Measurements from ENCODE around the gene BLOC1S1.
A peak's percentile ranks its signal among the peaks of the same experiment; 100 is the strongest.

The BLOC1S1 gene

DNA sequence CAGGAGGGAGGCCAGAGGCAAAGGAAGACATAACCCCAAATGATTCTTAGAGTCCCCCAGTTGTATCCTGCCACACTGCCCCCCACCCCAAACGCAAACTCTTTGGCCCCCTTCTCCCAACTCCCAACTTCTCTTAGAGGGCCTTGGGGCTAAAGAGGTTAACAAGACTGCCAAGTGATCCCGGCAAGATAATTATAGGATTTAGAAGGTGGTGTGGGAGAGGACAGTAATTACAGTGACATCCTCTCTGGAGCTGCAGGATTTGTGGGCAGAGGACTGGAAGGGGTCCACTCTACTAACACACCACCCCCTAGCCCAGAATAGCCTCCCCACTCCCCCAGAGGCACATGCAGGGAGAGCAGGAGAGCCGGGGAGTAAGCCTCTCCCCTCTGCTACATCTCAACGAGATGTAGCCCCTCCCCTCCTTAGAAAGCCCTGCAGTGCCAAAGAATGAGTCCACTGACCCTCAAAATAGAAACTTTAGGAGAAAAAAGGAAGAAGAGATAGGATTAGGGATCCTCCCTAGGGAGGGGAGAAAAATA, 21.8 kb downstream of the BLOC1S1 start:
- H3K36me3 Mint-ChIP-seq (ENCODE audit: low read depth) = no peaks in the 10 kb centered on the region
- DNase-seq = no peak
- peak overlapping the region; percentile 82 for H3K4me3 Mint-ChIP-seq
- H3K9me3 Mint-ChIP-seq = no peaks in the 10 kb centered on the region
- peaks cover 58% of the 10 kb centered on the region for H3K4me1 Mint-ChIP-seq
- TF ChIP-seq, protein P1, sequence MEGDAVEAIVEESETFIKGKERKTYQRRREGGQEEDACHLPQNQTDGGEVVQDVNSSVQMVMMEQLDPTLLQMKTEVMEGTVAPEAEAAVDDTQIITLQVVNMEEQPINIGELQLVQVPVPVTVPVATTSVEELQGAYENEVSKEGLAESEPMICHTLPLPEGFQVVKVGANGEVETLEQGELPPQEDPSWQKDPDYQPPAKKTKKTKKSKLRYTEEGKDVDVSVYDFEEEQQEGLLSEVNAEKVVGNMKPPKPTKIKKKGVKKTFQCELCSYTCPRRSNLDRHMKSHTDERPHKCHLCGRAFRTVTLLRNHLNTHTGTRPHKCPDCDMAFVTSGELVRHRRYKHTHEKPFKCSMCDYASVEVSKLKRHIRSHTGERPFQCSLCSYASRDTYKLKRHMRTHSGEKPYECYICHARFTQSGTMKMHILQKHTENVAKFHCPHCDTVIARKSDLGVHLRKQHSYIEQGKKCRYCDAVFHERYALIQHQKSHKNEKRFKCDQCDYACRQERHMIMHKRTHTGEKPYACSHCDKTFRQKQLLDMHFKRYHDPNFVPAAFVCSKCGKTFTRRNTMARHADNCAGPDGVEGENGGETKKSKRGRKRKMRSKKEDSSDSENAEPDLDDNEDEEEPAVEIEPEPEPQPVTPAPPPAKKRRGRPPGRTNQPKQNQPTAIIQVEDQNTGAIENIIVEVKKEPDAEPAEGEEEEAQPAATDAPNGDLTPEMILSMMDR (IDR thresholded peaks at IDR 0.05) = no peak
- peaks cover 3% of the 10 kb centered on the region for H3K27me3 Mint-ChIP-seq (ENCODE audit: low read depth, poor library complexity)
- peak overlapping the region; percentile 92 for H3K27ac Mint-ChIP-seq

GRCh38 chr12:55738123-55739024, 22.5 kb downstream of the BLOC1S1 start:
- Mint-ChIP-seq H3K4me1 (peaks cover 61% of the 10 kb centered on the region), H3K36me3 (ENCODE audit: low read depth) (no peaks in the 10 kb centered on the region), H3K9me3 (no peaks in the 10 kb centered on the region), H3K27ac (peak overlapping the region; percentile 92), H3K4me3 (peak overlapping the region; percentile 82), H3K27me3 (ENCODE audit: low read depth, poor library complexity) (no peaks in the 10 kb centered on the region)
- DNase-seq = peak; percentile 83
- TF ChIP-seq, protein P1 (IDR thresholded peaks at IDR 0.05) = peak; percentile 89

GRCh38 chr12:55739025-55739378, 23.2 kb downstream of the BLOC1S1 start:
- Mint-ChIP-seq H3K4me1 (peaks cover 61% of the 10 kb centered on the region), H3K36me3 (ENCODE audit: low read depth) (no peaks in the 10 kb centered on the region), H3K9me3 (no peaks in the 10 kb centered on the region), H3K27me3 (ENCODE audit: low read depth, poor library complexity) (peaks cover under 1% of the 10 kb centered on the region), H3K4me3 (peak overlapping the region; percentile 82), H3K27ac (no peak overlapping the region)
- TF ChIP-seq, protein P1 (IDR thresholded peaks at IDR 0.05) = no peak
- DNase-seq = no peak

GRCh38 chr12:55741931-55742680, 26.3 kb downstream of the BLOC1S1 start:
- peaks cover 3% of the 10 kb centered on the region for H3K27me3 Mint-ChIP-seq (ENCODE audit: low read depth, poor library complexity)
- H3K9me3 Mint-ChIP-seq = no peaks in the 10 kb centered on the region
- DNase-seq = no peak
- H3K4me1 Mint-ChIP-seq = peaks cover 66% of the 10 kb centered on the region
- peak overlapping the region; percentile 99 for H3K27ac Mint-ChIP-seq
- TF ChIP-seq, protein P1 (IDR thresholded peaks at IDR 0.05) = no peak
- H3K36me3 Mint-ChIP-seq (ENCODE audit: low read depth) = peaks cover 1% of the 10 kb centered on the region
- H3K4me3 Mint-ChIP-seq = peak overlapping the region; percentile 94

DNA sequence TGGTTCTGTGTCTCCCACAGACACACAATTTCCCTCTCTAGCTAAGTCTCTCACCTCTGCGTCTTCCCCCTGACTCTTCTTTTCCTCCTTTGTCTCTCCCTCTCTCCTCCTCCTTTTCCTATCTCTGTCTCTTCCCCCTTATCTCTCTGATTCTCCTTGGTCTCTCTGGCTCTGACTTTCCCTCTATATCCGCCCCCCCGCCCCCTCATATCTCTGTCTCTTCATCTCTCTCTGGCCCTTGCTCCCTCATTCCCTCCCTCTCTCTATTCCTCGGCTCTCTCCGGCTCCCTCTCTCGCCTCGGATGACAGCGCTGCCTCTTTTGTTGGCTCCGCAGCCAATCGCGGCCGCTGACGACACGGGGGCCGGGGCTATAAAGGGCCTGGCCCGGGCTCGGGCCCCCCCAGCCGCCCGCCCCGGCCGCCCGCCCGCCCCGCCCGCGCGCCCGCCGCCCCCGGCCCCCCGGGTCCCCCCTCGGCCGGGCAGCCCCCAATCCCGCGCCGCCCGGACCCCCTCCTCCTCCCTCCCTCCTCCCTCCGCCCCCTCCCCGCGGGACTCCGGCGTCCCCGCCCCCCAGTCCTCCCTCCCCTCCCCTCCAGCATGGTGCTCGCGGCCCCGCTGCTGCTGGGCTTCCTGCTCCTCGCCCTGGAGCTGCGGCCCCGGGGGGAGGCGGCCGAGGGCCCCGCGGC, 27.0 kb downstream of the BLOC1S1 start, which contains the start of gene GDF11:
Gene GDF11 (plus strand): TSS at position 404 of the 687 bp plus-strand sequence. CDS start 195 bp downstream, at position 599.
- Mint-ChIP-seq H3K4me3 (peak within 1 kb of the TSS; percentile 97), H3K27ac (peak within 1 kb of the TSS; percentile 99), H3K4me1 (peaks cover 66% of the 10 kb centered on the region), H3K27me3 (ENCODE audit: low read depth, poor library complexity) (peaks cover 3% of the 10 kb centered on the region), H3K9me3 (no peaks in the 10 kb centered on the region), H3K36me3 (ENCODE audit: low read depth) (peaks cover 9% of the 10 kb centered on the region)
- DNase-seq = peak; percentile 84
- TF ChIP-seq, protein P1 (IDR thresholded peaks at IDR 0.05) = no peak

Measured in nephron progenitor cell (in vitro differentiated cells).